IPS DF 4.7 (cell line): ENCODE data around the gene ABI3BP.

Experiments used
- DNase-seq: peaks from one replicate; pipeline ENCODE4 v3.0.0-alpha.2; 2013; ENCODE audit warnings: low spot score; ENCODE audit errors: extremely low read depth

Gene ABI3BP

GRCh38 chr3:100988080-100988479 lies 5.1 kb downstream of the ABI3BP start:
- DNase-seq = no peak

- DNase-seq = no peak
Observed at GRCh38 chr3:100984308-100984707, 8.9 kb downstream of the ABI3BP start.

- DNase-seq = no peak
Observed at GRCh38 chr3:100982710-100983109, 10.5 kb downstream of the ABI3BP start.

- DNase-seq = no peak
Observed at GRCh38 chr3:100981164-100981911, 11.9 kb downstream of the ABI3BP start.

GRCh38 chr3:100978011-100978659 lies 15.1 kb downstream of the ABI3BP start:
- no peak for DNase-seq

- no peak for DNase-seq
Observed at GRCh38 chr3:100976611-100977010, 16.6 kb downstream of the ABI3BP start.

GRCh38 chr3:100975714-100976113 lies 17.5 kb downstream of the ABI3BP start:
- DNase-seq = no peak

GRCh38 chr3:100973594-100973993 lies 19.6 kb downstream of the ABI3BP start:
- DNase-seq = no peak

GRCh38 chr3:100972867-100973266 lies 20.4 kb downstream of the ABI3BP start:
- DNase-seq = no peak

- DNase-seq = no peak
Observed at GRCh38 chr3:100972301-100972844, 20.8 kb downstream of the ABI3BP start.

- no peak for DNase-seq
Observed at GRCh38 chr3:100971798-100972197, 21.4 kb downstream of the ABI3BP start.

- no peak for DNase-seq
Observed at GRCh38 chr3:100970477-100970990, 22.7 kb downstream of the ABI3BP start.

- no peak for DNase-seq
Observed at GRCh38 chr3:100968932-100969906, 24.0 kb downstream of the ABI3BP start.

- no peak for DNase-seq
Observed at GRCh38 chr3:100966807-100967206, 26.4 kb downstream of the ABI3BP start.

GRCh38 chr3:100966049-100966491 lies 27.2 kb downstream of the ABI3BP start:
- DNase-seq = no peak

GRCh38 chr3:100963041-100963440 lies 30.2 kb downstream of the ABI3BP start:
- DNase-seq = no peak

- no peak for DNase-seq
Observed at GRCh38 chr3:100957261-100957986, 35.8 kb downstream of the ABI3BP start.

- no peak for DNase-seq
Observed at GRCh38 chr3:100956276-100956675, 36.9 kb downstream of the ABI3BP start.

- no peak for DNase-seq
Observed at GRCh38 chr3:100954990-100955389, 38.2 kb downstream of the ABI3BP start.

- no peak for DNase-seq
Observed at GRCh38 chr3:100954199-100954935, 38.9 kb downstream of the ABI3BP start.
